Subcutaneous adipose tissue (tissue), 4 donors: ENCODE data around the gene ADAM23. TPM values are rescaled to one million over a fixed set of nuclear protein-coding genes. Genes with fewer than 3 reads are reported as not detected.

Experiments
- CTCF ChIP-seq: fragments of 450-650 bp; IDR thresholded peaks from one replicate; pipeline ENCODE4 v1.5.1; 2016; ENCODE audit warnings: low read depth, mild to moderate bottlenecking, control low read depth, antibody characterized with exemption, moderate library complexity
- total RNA-seq, 4 donors: library from RNA; depleted of rRNA; stranded (reverse); fragments of >200 nt; gene quantifications; one replicate each; pipeline ENCODE4 v1.1.0, GENCODE V29; 2016

ADAM23 gene
- total RNA-seq, 4 donors from 2014 or later: 0.19 to 1.1 (median 0.50) TPM

- no peak for TF ChIP-seq CTCF
These were observed 10.9 kb upstream of the ADAM23 start for GRCh38 chr2:206432193-206433082.

GRCh38 chr2:206433190-206433589 is 10.1 kb upstream of the ADAM23 start:
- no peak for TF ChIP-seq CTCF

- TF ChIP-seq CTCF: no peak
These were observed 9.6 kb upstream of the ADAM23 start for GRCh38 chr2:206433686-206434085.

- no peak for TF ChIP-seq CTCF
These were observed 7.6 kb upstream of the ADAM23 start for GRCh38 chr2:206435742-206436141.

GRCh38 chr2:206438196-206438724 is 5.1 kb upstream of the ADAM23 start:
- TF ChIP-seq CTCF: no peak

GRCh38 chr2:206442474-206442832 is 879 bp upstream of the ADAM23 start:
- TF ChIP-seq CTCF: no peak

- TF ChIP-seq CTCF: no peak
These were observed 599 bp downstream of the ADAM23 start for GRCh38 chr2:206443735-206444527.
